HG02588 (cell line): Measurements from ENCODE around the gene ZDHHC11B.
"Not testable (repeated sequence)": the region's sequence is repeated elsewhere in the genome, so short reads cannot be mapped to it uniquely, and the experiment has no call there.

Experiments
- ATAC-seq: cut with Tn5 transposase; IDR thresholded peaks from one replicate; pipeline ENCODE4 v1.9.1; 2021; ENCODE audit warnings: mild to moderate bottlenecking, moderate library complexity; ENCODE audit not compliant: unreplicated experiment

The ZDHHC11B gene

DNA sequence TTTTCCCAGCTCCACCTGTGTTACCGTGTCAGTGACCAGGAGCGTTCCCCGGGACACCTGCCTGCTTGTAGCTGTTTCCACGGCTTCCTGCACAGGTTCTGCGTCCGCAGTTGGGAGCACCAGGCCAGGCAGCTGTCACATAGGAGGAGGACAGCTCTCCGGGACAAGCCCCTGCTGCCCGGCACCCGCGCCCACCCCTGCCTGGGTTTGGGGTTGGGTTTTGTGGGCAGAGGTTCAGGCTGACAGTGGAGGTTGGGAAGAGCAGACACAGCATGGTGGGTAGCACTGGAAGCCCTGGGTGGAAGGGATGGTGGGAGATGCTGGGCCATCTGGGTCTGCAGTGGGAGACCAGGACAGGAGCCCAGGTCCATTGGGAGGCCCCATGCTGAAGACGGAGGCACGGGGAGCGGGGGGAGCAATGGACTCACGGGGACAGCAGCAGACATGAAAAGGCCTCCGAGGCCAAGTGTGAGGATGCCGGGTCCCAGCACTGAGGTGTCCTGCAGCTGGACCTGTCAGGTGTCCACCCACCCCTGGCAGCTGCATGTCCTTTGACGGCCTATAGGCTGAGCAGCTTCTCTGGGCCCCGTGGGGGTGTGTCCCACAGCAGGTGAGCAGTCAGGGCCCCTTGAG is 2.8 kb upstream of the ZDHHC11B start:
- not testable (repeated sequence) for ATAC-seq

- ATAC-seq, result not testable (repeated sequence)
Observed at GRCh38 chr5:785181-785705, 714 bp upstream of the ZDHHC11B start.

DNA sequence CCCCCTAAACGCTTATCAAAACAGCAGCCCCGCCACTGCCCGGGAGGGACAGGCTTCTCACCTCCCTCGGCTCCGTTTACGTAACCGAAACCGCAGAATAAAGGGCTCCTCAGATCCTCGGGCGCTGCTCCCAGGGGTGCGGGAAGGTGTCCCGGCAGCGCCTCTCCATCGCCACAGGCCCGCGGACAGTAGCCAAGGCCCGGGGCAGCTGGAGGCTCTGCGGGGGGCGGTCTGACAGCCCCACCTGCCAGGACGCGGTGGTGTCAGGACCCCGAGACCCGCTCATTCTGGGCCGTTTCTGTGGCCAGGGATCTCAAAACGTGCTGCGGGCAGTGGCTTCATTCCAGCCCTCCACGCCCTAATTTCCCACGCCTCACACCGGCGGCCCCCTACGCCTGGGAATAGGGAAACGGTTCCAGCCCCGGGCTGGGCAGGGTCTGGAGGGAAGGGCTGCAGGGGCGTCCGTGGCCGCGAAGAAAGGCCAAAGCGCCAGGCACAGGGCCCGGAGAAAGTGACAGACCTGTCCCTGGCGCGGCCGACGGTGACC is 575 bp downstream of the ZDHHC11B start:
- ATAC-seq, result not testable (repeated sequence)

DNA sequence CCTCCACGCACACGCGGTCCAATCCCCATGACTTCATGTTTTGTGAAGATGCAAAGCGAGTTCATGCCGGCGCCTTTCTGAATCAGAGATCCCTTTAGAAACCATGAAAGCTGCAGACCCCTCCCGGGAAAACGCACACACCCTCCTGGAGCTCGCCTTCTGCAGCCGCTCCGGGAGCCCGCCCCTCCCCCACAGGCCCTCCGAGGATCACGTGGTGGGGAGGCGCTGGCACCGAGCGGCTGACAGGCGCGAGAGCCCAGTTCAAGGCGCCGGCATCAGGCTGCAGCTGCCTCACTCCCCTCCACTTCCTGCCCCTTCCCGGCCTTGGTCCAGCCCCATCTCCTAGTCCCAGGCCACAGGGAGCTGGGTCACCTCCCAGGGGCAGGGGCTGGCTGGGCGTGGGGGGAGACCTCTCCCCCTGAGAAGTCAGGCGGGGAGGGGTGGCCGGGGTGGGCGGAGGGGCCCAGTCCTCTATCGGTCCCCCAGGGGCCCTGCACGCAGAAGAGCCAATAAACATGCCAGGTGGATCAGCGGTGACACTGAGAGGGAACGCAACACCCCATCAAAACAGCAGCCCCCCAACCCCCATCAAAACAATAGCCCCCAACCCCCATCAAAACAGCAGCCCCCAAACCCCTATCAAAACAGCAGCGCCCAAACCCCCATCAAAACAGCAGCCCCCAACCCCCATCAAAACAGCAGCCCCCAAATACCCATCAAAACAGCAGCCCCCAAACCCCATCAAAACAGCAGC is 1.3 kb downstream of the ZDHHC11B start:
- not testable (repeated sequence) for ATAC-seq

- ATAC-seq, result not testable (repeated sequence)
Observed at GRCh38 chr5:782356-782755, 2.2 kb downstream of the ZDHHC11B start.

DNA sequence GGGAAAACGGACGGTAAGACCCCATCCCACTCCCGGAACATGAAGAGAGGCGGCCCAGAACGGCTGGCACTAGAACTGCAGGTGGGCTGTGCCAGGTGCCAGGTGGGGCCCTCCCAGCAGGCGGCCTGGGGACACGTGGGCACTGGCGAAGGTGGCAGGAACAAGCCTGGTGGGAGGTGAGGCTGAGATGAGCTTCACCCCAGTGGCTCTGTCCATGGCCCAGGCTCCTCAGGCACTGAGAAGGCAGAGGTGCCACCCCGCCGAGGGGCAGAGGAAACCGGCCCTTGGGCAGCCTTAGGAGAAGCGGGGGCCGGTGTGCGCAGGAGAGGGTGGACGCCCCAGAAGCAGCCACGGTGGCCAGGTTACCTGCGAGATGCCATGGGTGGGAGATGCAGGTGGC is 4.0 kb downstream of the ZDHHC11B start:
- ATAC-seq, result not testable (repeated sequence)

GRCh38 chr5:778967-779366 is 5.6 kb downstream of the ZDHHC11B start:
- not testable (repeated sequence) for ATAC-seq

DNA sequence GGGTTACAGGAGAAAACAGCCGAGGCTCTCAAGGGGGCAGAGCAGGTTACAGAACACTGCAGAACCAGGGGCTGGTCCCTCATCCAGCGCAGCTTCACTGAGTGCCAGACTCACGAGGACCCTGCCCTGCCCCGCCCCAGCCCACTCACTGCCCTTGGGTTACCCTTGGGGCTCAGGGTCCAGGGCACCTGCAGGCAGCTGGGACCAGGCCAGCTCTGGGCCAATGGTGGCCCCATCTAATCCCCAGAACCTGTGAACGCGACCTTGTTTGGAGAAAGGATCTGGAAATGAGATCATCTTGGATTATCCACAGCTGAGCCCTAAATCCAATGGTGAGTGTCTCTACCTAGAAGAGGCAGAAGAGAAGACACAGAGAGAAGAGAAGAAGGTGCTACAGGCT is 6.1 kb downstream of the ZDHHC11B start:
- ATAC-seq, result not testable (repeated sequence)

GRCh38 chr5:777756-778161 is 6.8 kb downstream of the ZDHHC11B start:
- ATAC-seq, result no peak

DNA sequence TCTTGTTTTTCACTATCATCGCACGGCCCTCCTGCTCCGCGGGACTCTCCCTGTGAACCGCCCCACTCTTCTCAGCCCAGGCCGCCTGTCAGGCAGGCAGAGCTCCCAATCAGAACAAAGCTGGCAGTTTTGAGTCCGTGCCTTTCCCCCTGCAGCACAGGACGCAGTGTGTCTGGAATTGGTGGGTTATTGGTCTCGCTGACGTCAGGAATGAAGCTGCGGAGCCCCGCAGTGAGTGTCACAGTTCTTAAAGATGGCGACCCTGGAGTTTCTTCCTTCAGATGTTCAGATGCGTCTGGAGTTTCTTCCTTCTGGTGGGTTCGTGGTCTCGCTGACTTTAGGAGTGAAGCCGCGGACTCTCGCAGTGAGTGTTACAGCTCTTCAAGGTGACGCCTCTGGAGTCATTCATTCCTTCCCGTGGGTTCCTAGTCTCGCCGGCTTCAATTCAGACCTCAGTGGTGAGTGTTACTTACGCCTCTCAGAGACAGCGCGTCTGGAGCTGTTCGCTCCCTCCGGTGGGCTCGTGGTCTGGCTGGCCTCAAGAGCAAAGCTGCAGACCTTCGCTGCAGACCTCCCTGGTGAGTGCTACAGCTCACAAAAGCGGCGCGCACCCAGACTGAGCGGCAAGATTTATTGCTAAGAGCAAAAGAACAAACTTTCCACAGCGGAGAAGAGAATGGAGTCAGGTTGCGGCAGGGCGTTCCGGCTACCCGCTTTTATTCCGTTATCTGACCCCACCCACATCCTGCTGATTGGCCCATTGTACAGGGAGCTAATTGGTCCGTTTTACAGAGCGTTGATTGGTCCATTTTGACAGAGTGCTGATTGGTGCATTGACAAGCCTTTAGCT is 7.4 kb downstream of the ZDHHC11B start:
- no peak for ATAC-seq

DNA sequence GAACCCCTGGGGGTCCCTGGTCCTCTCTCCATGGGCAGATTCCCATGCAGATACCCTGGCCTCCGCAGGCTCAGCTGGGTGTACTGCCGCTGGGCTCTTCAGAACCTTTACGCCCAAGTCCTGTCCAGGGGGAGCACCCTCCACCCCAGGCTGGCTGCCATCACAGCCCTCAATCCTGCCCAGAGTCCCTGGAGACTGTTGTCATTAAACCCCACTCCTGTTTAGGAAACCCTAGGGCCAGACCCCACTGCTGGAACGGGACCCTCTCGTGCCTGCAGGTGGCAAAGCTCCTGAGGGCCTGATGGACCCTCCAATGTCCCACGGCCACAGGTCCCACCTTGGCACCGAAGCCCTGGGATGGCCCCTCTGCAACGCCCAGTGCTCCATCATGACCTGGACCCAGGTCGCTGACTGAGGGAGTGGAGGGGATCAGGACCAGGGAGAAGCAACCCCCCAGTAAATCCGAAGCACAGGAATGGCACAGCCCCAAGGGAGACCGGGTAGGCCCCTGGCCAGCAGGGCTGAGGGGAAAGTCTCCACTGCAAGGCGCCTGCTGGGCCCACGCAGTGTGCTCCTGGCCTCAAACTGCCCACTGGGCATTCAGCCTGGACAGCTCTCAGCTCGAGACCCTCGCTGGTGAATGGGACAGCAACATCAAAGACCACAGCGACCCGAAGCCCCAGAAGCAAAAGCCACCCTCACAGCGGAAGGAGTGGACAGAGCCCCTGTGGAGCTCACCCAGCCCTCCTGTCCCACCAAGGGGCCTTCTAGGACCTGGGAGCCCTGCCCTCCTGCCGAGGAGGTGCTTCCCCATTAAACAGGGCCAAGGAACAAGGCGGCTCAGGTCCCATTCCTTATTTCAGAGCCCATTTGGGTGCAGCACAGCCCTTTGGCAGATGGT is 8.3 kb downstream of the ZDHHC11B start:
- no peak for ATAC-seq

- ATAC-seq, result not testable (repeated sequence)
Observed at GRCh38 chr5:775595-775960, 9.0 kb downstream of the ZDHHC11B start.

GRCh38 chr5:774854-775505 is 9.5 kb downstream of the ZDHHC11B start:
- ATAC-seq, result not testable (repeated sequence)

DNA sequence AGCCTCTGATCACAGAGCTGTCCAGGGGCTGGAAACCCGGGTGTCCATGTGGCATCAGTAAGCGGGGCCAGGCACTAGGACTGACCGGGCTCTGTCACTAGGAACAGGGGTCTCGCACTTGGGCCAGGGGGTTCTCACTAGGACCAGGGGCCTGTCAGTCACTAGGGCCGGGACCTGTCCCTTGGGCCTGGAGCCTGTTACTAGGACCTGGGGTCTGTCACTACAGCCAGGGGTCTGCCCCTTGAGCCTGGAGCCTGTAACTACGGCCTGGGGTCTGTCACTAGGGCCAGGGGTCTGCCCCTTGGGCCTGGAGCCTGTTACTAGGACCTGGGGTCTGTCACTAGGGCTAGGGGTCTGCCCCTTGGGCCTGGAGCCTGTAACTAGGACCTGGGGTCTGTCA is 10.2 kb downstream of the ZDHHC11B start:
- ATAC-seq, result not testable (repeated sequence)

GRCh38 chr5:773517-774264 is 10.8 kb downstream of the ZDHHC11B start:
- ATAC-seq, result no peak

DNA sequence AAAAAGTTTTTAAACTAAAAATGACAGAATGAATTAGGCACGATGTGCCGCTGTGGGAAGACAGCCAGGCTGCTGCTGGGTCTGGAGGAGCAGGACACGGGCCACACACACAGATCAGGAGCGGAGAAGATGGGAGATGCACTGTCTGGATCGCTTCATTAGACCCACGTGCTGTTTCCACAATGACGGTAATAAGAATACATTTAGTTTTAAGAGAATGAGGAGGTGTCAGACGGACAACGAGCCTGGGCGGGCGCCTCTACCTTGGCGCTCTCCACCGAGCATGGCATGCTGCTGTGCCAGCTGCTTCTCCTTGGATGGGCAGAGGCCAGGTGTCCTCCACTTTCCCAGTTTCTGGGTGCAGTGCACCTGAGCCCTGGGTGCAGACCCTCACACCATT is 11.6 kb downstream of the ZDHHC11B start:
- ATAC-seq, result not testable (repeated sequence)

DNA sequence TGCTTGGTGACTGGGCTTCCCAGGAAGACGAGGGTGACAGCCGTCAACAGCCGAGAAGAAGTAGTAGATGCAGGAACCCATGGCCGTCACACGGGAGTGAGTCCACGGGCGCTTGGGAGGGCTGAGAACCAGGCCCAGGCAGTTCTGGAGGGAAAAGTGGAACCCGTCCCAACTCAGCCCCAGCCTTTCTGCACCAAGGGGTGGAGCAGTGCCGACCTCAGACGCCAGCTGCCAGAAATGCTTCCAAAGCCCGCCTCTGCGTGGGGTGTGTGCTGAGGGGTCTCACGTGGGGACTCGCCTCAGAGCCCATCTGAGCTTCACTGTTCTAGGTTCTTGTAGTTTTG is 12.0 kb downstream of the ZDHHC11B start:
- not testable (repeated sequence) for ATAC-seq

DNA sequence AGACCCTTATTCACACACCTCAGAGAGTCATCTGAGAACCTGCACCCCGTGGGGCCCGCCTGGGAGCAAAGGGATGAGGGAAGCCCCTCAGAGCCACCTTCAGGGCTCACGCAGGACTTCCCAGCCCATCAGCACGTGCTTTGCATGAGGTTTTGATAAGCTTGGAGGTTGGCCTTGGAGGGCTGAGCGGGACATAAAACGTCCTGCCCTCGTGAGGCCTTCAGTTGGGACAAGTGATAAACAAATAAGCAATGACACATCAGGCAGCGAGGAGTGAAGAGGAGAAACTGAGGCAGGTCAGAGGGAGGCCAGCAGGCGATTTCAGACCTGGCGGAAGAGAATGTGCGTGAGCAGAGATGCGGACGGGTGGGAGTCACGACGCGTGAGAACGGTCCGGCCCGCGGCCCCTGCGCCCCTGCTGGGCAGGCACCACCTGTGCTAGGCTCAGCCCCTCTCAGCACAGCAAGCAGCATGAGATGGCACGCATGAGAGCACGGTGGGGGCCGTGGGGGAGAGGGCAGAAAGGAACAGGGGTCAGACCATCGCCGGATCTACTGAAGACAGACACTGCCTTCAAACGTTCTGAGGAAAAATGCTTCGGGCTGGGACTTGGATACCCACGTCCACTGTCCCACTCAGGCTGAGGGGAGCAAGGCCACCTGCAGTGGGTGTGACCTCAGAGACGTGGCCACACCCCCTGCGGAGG is 12.5 kb downstream of the ZDHHC11B start:
- not testable (repeated sequence) for ATAC-seq
